ENCODE results near the gene CYTH4.

CYTH4 gene

GRCh38 chr22:37290737-37291136, 8.4 kb downstream of the CYTH4 start:
- no peak for DNase-seq (ENCODE audit: low spot score)

- DNase-seq (ENCODE audit: low spot score): no peak
These were observed 9.4 kb downstream of the CYTH4 start for GRCh38 chr22:37291559-37292298.

- no peak for DNase-seq (ENCODE audit: low spot score)
These were observed 10.3 kb downstream of the CYTH4 start for GRCh38 chr22:37292641-37293040.

- no peak for DNase-seq (ENCODE audit: low spot score)
These were observed 10.9 kb downstream of the CYTH4 start for GRCh38 chr22:37293172-37293571.

GRCh38 chr22:37294747-37295146, 12.4 kb downstream of the CYTH4 start:
- DNase-seq (ENCODE audit: low spot score): no peak

- DNase-seq (ENCODE audit: low spot score): no peak
These were observed 13.0 kb downstream of the CYTH4 start for GRCh38 chr22:37295213-37295886.

- no peak for DNase-seq (ENCODE audit: low spot score)
These were observed 13.6 kb downstream of the CYTH4 start for GRCh38 chr22:37295946-37296345.

GRCh38 chr22:37298748-37299495, 16.6 kb downstream of the CYTH4 start:
- DNase-seq (ENCODE audit: low spot score): no peak

GRCh38 chr22:37299969-37300509, 17.7 kb downstream of the CYTH4 start:
- DNase-seq (ENCODE audit: low spot score): no peak

- no peak for DNase-seq (ENCODE audit: low spot score)
These were observed 18.3 kb downstream of the CYTH4 start for GRCh38 chr22:37300551-37301017.

GRCh38 chr22:37301144-37301830, 19.0 kb downstream of the CYTH4 start:
- no peak for DNase-seq (ENCODE audit: low spot score)

- no peak for DNase-seq (ENCODE audit: low spot score)
These were observed 20.6 kb downstream of the CYTH4 start for GRCh38 chr22:37302674-37303555.

GRCh38 chr22:37303821-37304274, 21.5 kb downstream of the CYTH4 start:
- peak; percentile 68 for DNase-seq (ENCODE audit: low spot score)

- DNase-seq (ENCODE audit: low spot score): peak; percentile 43
These were observed 22.5 kb downstream of the CYTH4 start for GRCh38 chr22:37304595-37305343.

GRCh38 chr22:37305887-37306286, 23.6 kb downstream of the CYTH4 start:
- DNase-seq (ENCODE audit: low spot score): no peak

- no peak for DNase-seq (ENCODE audit: low spot score)
These were observed 24.2 kb downstream of the CYTH4 start for GRCh38 chr22:37306494-37306829.

- DNase-seq (ENCODE audit: low spot score): no peak
These were observed 26.3 kb downstream of the CYTH4 start for GRCh38 chr22:37308385-37309200.

- DNase-seq (ENCODE audit: low spot score): peak; percentile 44
These were observed 27.1 kb downstream of the CYTH4 start for GRCh38 chr22:37309211-37310074.
